SKM-1 treated with dmso at 0.1 percent for 144 hours (cell line): ENCODE data around the gene TRABD.
A peak's percentile ranks its signal among the peaks of the same experiment; 100 is the strongest.
"Not testable (repeated sequence)": the region's sequence is repeated elsewhere in the genome, so short reads cannot be mapped to it uniquely, and the experiment has no call there.

Source experiments
- DNase-seq: peaks from one replicate; lab custom pipeline; 2025; ENCODE audit not compliant: unreplicated experiment; lab: John Stamatoyannopoulos, UW

TRABD gene

DNA sequence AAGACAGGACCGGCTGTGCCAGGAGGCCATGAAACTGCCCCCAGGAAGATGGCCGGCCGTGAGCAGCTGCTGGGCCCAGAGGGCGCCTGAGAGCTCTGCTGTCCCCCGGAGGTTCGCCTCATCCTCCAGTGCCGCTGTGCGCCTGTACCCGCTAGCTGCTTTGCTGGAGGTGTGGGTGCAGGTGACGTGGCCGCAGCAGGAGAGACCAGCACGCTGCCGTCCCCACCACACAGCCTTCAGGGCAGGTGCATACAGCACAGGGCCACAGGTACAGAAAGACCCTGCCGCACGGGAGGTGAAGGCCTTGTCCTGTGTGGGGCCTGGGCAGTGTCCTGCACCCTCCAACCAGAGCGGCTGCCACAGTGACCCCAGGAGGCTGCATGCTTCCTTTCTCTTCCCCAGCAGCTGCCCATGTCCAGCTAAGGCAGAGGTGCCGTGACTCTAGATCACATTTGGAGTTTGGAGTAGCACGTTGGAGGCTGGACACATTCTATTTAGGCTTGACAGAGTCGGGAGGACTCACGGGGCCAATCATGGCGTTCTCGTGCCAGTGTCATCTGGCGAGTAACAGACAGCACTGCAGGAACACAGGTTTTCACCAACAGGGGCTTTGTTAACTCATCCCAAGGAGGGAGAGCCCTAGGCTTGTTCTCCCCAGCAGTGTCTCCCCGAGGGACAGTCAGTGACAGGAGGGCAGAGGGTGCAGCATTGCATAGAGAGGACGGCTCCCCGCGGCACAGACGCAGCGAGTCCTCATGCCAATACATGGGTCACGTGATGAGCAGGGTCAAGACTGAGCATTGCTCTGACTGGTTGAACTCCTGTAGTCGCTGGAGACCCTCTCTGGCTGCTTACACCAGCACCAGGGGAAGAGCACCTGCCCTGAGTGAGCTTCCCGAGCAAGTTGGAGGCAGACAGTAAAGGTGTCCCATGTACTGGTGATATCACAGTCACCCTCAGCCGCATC lies 33.9 kb upstream of the TRABD start:
- DNase-seq: no peak

DNA sequence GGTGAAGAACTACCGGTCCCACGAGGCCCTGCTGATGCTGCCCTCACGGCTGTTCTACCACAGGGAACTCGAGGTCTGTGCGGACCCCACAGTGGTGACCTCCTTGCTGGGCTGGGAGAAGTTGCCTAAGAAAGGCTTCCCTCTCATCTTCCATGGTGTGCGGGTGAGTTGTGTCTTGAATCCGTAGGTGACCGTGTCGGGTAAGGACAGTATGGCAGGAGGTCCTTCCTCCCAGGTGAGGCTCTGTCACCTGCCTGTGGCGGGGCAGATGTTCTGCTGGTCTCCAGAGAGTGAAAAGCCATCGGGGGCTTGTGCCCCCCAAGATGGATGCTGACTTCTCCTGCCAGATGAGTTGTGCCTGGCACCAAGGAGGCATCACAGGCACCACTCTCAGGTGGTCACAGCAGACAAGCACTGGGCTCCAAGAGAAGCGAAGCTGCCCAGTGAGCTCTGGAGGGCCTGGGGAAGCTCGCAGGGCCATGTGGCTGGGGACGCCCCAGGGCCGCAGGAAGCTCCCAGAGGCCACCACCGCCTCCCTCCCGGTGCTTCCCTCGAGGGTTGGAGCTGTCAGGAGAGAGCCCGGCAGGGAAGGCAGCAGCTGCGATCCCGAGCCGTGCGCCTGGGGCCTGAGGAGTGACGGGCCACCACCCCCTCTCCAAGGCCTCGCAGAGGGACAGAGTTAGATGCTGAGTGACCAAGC lies 32.5 kb upstream of the TRABD start:
- DNase-seq: no peak

DNA sequence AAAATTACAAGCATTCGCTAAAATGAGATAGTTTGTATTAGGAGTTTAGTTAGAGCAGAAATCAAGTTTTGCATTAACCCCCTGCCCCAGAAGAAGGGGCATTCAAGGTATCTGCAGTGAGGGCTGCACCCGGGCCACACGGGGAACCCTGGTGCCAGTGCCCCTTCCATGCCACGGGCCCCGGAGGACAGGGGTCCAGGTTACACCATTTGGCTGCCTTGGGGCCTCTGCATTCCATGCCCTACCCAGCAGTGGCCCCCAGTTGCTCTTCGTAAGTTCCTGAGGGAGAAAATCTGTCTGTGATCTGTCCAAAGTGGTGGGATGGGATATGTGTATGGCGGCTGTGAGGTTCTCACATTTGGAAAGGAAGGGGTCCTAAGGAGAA lies 32.0 kb upstream of the TRABD start:
- DNase-seq: no peak

DNA sequence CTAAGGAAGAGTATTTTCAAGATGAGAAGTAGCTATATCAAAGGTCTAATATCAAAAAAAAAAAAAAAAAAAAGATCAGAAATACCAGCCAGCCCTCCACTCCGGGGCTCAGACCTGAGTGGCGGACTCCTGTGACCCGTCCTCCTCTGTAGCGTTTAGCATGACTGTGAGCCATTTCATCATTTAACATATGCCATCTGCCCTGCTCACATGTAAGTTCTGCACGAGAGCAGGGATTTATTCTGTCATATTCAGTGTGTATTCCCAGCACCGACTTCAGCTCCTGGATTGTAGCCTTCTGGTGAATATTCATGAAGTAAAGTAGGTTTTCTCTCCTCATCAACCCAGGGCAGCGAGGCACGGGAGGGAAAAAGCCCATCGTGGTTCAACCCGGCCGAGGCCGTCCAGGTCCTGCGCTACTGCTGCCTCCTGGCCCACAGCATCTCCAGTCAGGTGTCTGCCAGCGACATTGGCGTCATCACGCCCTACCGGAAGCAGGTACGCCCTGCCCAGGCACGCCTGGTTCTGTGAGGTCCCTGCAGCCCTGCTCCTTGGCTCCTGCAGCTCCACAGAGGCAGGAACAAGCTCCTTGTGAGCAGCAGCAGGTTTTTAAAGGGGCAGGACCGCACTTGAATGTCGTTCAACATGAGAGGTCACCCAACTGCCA lies 27.9 kb upstream of the TRABD start:
- DNase-seq: no peak

DNA sequence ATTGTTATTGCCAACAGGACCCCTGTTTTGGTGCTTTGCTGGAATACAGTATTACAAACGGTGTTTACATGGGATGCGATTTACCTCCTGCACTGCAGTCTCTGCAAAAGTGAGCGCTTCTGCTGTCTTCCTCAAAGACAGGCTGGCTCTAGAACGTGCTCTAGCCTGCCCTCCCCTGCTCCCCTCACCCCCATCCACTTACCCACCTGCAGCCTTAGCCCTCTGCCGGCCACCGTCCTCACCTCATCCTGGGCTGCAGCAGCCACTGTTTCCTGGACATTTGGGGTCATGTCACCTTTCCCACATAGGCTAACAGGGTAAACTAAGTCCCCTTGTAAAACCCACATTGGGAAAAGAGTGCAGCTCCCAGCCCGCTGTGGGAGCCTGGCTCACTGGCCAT lies 24.8 kb upstream of the TRABD start:
- no peak for DNase-seq

DNA sequence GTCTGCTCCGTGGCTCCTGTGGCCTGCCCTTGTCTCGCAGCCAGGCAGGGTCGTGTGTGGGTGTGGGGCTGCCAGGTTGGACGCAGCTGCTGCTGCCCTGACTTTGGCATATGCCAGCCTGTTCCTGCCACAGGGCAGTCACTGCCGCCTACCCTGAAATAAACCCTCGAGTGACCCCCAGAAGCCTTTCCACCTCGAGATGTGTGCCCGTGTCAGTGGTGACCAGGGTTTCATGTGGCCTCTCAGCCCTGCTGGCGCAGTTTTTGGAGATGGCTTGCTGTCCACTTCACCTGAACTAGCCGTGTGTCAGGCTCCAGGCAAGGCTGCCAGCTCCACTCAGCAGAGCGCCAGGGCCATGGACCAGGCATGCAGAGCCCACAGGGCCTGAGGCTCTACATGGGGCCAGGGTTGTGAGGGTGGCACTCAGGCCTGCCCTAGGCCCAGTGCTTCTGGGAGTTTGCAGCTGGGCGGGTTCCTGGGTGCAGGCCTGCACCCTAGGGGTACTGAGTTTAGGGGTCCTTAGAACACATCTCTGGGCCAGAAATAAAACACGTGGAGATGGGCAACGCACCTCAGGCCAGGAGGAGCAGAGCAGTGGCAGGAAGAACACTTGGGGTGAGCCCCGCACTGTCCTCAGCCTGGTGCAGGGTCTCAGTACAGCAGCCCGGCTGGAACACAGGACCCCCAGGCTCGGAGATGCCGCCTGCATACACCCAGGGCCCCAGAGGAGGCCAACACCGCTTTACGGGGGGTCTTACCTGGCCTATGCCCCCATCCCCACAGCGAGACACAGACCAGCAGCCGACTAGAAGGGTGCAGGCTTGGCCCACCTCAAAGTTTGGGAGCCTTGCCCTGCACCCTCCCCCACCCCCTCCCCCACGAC lies 24.0 kb upstream of the TRABD start:
- no peak for DNase-seq

DNA sequence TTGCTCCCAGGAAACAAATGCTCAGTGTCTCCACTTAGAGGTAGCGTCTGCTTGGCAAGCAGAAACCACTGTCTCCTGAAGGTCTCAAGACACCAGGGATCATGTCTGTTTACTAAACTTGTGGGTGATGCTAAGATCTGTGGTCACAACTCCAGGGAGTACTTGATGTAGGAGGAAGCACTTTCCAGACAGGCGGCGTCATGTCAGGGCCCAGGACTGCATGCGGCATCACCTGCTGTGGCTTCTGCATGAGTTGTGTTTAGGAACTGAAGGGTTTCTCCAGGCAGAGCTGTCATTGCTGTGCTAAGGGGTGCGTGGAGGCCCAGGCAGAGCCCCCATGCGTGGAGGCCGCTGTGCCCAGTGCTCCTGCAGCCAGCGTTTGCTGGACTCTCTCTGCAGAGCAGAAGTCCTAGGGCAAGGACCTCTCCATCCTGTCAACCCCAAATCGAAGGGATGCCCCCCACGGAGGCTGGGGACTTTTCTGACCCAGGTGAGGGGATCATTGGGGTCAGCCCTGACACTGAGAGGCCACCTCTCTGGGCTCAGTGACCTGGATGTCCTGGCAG lies 23.2 kb upstream of the TRABD start:
- no peak for DNase-seq

DNA sequence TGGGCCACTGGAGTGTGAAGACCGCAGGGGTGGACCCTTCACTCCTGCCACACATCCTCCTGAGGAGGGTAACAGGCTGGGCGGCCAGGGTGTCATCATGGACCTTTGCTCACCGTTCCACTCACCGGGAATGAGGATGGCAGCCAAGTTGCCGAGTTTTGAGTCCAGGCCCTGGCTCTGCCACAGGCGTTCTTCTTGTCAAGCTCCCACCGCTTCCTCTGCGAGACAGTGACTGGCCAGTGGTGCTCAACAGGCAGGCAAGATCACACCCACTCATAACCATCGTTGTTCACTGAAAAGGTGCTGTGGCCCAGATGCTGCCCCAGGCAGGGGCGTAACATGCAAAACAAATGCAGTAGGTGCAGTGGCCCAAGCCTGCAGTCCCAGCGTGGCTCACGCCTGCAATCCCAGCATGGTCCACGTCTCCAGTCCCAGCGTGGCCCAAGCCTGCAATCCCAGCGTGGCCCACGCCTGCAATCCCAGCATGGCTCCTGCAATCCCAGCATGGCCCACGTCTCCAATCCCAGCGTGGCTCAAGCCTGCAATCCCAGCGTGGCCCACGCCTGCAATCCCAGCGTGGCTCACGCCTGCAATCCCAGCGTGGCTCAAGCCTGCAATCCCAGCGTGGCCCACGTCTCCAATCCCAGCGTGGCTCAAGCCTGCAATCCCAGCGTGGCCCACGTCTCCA lies 20.1 kb upstream of the TRABD start:
- no peak for DNase-seq

DNA sequence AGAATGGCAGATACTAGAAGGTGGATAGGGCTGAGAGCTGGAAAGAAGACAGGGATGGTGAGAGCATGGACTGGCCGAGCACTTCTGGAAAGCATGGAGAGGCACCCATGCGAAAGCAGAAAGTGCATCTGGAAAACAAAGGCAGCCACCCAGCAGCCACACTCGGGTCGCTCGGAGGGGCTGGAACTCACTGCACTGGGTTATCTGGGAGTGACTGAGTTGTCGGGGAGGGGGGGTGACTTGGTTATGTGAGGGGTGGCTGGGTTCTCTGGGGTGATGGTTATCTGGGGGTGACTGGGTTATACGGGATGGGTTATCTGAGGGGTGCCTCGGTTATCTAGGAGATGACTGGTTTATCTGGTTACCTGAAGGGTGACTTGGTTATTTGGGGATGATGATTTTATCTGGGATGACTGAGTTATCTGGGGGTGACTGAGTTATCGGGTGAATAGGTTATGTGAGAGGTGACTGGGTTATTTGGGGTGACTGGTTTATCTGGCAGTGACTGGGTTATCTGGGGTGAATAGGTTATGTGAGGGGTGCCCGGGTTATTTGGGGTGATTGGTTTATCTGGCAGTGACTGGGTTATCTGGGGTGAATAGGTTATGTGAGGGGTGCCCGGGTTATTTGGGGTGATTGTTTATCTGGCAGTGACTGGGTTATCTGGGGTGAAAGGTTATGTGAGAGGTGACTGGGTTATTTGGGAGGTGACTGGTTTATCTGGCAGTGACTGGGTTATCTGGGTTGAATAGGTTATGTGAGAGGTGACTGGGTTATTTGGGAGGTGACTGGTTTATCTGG lies 17.8 kb upstream of the TRABD start:
- DNase-seq: no peak

DNA sequence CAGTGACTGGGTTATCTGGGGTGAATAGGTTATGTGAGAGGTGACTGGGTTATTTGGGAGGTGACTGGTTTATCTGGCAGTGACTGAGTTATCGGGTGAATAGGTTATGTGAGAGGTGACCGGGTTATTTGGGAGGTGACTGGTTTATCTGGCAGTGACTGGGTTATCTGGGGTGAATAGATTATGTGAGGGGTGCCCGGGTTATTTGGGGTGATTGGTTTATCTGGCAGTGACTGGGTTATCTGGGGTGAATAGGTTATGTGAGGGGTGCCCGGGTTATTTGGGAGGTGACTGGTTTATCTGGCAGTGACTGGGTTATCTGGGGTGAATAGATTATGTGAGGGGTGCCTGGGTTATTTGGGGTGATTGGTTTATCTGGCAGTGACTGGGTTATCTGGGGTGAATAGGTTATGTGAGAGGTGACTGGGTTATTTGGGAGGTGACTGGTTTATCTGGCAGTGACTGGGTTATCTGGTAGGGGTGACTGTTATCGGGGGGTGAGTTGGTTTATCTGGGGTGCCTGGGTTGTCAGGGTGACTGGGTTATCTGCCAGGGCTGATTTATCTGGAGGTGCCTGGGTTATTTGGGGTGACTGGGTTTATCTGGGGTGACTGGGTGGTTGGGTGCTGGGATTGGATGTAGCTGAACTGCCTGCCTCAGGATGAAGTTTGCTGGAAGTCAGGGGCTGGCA lies 17.1 kb upstream of the TRABD start:
- DNase-seq: not testable (repeated sequence)

DNA sequence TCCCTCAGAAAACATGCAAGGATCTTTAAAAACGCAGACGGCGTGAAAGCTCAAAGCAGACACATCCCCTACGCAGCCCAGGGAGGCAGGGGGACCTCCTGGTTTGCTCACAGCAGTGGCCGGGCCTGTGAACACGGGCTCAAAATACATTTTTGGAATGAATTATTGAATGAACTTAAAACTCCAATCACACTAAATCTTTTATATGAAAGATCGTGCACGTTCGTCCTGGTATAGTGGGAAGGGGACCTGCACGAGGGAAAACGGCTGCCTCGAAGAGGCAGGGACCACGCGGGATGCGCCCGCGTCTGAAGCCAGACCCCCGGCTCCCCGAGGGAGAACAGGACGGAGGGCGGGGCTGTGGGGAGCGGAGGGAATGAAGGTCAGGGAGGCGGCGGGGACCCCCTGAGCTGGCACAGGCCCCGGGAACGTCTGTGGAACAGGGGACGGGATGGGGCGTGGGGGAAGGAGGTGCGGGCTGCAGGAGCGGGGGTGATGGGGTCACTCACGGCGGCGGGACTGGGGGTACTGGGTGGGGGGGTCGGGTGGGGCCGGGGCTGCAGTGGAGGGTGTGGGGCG lies 16.4 kb upstream of the TRABD start:
- DNase-seq: no peak

DNA sequence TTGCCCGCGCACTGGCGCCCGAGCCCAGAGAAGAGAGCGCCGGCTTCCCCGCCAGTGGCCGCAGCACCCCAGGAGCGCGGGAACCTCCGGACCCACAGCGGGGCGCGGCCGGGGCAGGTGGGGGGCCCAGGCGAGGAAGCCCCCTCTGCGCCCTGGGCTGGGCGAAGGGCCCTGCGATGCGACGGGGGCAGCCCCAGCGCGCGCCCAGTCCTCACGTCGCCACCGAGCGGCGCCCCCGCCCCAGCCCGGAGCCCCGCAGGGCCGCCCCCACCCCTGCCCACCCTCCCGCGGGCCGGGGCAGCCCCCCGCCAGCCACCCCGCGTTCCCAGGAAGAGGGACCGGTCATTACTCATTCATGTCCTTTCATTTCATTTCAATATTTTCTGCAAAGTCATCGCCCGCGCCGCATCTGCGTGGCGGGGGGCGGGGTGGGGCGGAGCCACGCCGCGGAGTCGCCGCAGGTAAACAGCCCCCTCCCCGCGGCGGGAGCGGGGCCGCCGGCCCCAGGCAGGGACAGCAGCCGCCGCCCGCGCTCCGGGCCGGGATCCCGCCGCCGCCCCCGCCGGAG lies 15.9 kb upstream of the TRABD start:
- DNase-seq: no peak

DNA sequence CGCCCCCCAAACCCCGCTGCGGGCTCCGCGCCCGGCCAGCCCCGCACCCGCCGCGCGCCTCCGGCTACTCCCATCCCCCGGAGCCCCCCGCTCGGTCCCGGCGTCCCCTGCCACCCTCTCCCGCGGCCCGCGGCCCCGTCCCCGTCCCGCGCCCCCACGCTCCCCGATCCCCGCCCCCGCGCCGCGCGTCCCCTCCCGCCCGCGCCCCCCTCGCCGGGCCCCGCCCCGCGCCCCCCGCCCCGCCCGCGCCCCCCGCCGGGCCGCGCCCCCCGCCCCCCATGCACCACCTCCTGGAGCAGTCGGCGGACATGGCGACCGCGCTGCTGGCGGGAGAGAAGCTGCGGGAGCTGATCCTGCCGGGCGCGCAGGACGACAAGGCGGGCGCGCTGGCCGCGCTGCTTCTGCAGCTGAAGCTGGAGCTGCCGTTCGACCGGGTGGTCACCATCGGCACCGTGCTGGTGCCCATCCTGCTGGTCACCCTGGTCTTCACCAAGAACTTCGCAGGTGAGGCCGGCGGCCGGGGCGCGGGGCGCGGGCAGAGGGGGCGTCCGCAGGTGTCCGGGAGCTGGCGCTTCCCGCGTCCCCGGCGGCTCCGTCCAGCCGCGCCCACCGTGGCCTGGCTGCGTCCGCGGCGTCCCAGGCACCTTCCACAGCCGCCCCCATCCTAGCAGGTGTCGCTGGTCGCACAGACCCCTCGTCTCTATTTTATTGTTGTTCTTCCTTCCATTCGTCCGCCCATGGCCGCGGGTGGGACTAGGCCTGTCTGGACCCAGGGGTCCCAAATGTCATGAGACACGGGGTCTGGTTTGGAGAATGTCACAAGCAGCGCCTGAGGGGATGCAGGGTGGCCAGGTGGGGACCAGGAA lies 15.0 kb upstream of the TRABD start, which contains the start of gene PANX2:
Gene PANX2, plus strand, starts transcription at position 279 of the 866 bp plus-strand sequence. Its CDS starts 0 bp downstream, at position 279.
- no peak for DNase-seq

DNA sequence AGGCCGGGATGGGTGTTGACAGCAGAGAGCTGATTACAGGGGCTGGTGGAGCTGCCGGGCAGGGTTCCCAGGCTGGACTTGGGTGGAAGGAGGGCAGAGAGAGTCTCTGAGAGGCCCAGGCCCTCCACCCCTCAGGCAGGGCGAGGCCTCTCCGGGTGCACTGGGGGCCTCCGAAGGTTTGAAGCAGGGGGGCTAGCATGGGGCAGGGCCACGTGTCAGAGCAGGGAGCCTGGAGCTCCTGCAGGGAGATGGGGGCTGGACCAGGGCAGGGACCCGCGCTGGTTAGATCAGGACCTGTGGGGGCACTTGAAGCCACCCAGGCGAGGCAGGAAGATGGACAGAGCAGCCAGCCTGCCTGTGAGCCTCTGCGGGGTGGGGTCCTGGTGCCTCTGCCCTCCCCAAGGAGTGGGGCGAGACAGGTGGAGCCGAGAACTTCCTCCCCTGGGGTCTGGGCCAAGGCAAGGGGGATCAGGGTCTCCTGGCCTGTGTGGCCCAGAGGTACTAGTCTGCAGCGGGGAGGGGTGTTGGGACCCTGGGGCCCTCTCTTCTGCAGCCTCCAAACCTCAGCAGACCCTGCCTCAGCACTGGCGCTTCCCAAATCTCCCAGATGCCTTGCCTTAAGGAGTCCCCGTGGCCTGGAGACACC lies 14.3 kb upstream of the TRABD start:
- no peak for DNase-seq

DNA sequence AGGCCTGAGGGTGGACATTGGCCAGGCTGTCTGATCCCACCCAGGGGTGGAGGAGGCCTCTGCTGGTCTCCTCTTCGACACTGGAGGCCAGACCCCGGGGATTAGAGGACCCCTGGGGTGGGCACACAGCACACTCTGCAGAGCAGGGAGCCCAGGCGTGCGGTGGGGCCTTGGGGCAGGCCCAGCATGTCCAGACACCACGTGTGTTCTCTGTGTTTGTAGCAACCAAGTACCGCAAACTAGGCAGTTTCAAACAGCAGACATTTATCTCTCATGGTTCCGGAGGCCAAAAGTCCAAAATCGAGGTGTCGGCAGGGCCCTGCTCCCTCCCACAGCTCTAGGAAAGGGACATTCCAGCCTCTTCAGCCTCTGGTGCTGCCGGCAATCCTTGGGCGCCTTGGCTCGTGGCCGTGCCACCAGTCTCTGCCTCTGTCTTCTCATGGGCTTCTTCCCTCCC lies 13.7 kb upstream of the TRABD start:
- DNase-seq: no peak

DNA sequence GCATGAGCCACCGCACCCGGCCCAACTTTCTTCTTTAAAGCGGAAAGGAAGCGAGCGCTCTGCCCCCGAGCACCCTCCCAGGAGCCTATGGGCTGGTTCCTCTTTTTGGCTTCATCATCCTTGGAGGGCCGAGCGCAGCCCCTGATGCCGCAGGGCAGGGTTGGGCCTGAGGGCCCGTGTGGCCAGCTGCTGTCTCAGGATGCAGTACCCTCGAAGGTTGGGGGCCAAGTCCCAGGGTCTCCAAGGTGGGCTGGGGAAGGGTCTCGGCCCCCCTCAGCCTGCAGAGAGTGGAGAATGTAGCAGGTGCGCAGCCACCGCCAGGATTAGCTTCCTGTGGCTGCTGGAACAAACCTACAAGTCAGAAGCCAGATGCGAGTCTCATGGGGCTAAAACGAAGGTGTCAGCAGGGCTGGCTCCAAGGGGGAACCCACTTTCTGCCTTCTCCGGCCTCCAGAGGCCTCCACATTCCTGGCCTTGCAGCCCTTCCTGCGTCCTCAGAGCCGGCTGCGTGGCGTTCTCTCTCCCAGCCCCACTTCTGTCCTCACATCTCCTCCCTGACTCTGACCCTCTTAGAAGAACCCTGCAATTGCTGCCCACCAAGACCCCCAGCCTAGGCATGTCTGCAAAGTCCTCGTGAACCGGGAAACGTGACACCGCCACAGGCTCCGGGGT lies 12.3 kb upstream of the TRABD start:
- DNase-seq: peak; percentile 60
